Measurements from ENCODE around the gene TMPRSS9. TPM values are rescaled to one million over a fixed set of nuclear protein-coding genes. Genes with fewer than 3 reads are reported as not detected.
A peak's percentile ranks its signal among the peaks of the same experiment; 100 is the strongest.

TMPRSS9 gene
- polyA plus RNA-seq, 3 donors from 2014 or later: not detected

- peaks cover 13 to 17% of the 10 kb centered on the region in 2 donors for H3K4me1 Mint-ChIP-seq
- H3K9me3 Mint-ChIP-seq: no peaks in the 10 kb centered on the region
- no peak overlapping the region for H3K27ac Mint-ChIP-seq
- H3K27me3 Mint-ChIP-seq (ENCODE audit: low read depth in 3 of 3): peaks cover 3 to 9% (median 8%) of the 10 kb centered on the region in 3 donors
- no peak overlapping the region for H3K4me3 Mint-ChIP-seq
- no peaks in the 10 kb centered on the region for H3K36me3 Mint-ChIP-seq
- no peak for DNase-seq
Observed at GRCh38 chr19:2423915-2424685, 64.0 kb downstream of the TMPRSS9 start.

DNA sequence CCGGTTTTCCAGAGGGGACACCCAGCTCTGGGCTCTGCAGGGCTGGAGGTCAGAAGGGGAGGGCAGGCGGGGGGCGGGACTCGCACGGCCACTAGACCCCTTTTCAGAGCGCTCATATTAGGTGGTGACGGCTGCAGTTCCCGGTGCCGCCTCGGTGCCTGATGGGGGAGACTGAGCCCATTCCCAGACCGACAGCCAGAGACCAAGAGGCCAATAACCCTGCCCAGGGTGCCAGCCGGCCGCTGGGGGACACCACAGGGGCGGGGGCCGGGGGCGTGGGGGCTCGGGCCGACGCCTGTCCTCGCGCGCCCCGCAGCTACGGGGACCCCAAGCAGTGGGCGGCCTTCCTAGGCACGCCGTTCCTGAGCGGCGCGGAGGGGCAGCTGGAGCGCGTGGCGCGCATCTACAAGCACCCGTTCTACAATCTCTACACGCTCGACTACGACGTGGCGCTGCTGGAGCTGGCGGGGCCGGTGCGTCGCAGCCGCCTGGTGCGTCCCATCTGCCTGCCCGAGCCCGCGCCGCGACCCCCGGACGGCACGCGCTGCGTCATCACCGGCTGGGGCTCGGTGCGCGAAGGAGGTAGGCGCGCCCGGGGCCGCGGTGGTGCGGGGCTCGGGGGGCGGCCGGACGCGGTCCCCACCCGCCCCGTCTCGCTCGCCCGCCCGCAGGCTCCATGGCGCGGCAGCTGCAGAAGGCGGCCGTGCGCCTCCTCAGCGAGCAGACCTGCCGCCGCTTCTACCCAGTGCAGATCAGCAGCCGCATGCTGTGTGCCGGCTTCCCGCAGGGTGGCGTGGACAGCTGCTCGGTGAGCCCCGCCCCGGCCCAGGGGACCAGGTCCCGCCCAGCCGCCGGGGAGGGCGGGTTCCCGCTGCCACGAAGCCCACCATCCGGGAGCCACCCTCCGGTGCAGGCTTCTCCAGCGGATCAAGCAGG, 64.9 kb downstream of the TMPRSS9 start:
- Mint-ChIP-seq H3K4me3 (no peak overlapping the region), H3K36me3 (no peaks in the 10 kb centered on the region), H3K27me3 (ENCODE audit: low read depth in 3 of 3) (peaks cover 3 to 9% (median 8%) of the 10 kb centered on the region in 3 donors), H3K4me1 (peaks cover 13 to 17% of the 10 kb centered on the region in 2 donors), H3K27ac (no peak overlapping the region), H3K9me3 (no peaks in the 10 kb centered on the region)
- DNase-seq: no peak

- no peak for DNase-seq
- Mint-ChIP-seq H3K27ac (peak overlapping the region in 2 of 6 donors; percentile 33 to 78), H3K4me1 (peaks cover 13 to 17% of the 10 kb centered on the region in 2 donors), H3K9me3 (no peaks in the 10 kb centered on the region), H3K36me3 (no peaks in the 10 kb centered on the region), H3K27me3 (ENCODE audit: low read depth in 3 of 3) (peaks cover 3 to 9% (median 8%) of the 10 kb centered on the region in 3 donors), H3K4me3 (peak overlapping the region; percentile 69 to 97 (median 94))
Observed at GRCh38 chr19:2425622-2426581, 65.8 kb downstream of the TMPRSS9 start.

DNA sequence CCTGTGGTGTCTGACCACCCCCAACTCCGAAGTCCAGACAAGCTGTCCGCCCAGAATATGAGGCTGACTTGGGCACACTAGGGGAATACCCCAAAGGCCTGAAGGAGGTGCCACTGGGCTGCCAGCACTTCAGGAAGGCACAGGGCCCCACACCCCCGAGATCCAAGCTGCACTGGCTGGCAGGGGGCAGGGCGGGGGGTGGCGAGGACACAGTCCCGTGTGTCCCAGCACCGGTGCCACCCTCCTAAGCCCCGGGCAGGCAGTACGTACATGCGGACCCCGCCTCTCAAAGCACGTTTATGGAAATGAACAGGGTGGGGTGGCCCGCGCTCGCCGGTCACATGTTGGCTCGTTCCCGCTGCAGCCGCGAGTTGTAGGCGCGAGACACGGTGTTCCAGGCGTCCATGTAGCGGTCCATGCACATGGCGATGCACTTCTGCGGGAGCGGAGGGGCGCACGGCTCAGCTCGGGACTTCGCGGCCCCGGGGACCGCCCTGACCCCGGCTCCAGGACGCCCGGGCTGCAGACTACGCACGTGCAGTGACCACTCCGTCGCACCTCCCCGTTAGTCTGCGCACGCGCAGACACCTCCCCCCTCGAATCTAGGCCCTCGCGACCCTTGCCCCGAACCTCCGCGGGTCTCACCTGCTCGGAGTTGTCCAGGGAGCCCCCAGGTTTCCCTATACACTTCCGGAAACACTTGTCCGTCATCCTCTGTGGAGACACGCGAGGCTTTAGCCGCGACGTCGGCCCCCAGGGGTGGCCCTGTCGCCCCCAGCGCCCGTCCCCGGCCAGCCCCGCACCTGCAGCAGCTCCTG, 66.8 kb downstream of the TMPRSS9 start:
- Mint-ChIP-seq H3K27me3 (ENCODE audit: low read depth in 3 of 3) (peaks cover 3 to 9% (median 8%) of the 10 kb centered on the region in 3 donors), H3K9me3 (no peaks in the 10 kb centered on the region), H3K27ac (peak overlapping the region; percentile 91 to 97 (median 96)), H3K4me1 (peaks cover 13 to 17% of the 10 kb centered on the region in 2 donors), H3K4me3 (peak overlapping the region; percentile 88 to 97 (median 94)), H3K36me3 (no peaks in the 10 kb centered on the region)
- no peak for DNase-seq

DNA sequence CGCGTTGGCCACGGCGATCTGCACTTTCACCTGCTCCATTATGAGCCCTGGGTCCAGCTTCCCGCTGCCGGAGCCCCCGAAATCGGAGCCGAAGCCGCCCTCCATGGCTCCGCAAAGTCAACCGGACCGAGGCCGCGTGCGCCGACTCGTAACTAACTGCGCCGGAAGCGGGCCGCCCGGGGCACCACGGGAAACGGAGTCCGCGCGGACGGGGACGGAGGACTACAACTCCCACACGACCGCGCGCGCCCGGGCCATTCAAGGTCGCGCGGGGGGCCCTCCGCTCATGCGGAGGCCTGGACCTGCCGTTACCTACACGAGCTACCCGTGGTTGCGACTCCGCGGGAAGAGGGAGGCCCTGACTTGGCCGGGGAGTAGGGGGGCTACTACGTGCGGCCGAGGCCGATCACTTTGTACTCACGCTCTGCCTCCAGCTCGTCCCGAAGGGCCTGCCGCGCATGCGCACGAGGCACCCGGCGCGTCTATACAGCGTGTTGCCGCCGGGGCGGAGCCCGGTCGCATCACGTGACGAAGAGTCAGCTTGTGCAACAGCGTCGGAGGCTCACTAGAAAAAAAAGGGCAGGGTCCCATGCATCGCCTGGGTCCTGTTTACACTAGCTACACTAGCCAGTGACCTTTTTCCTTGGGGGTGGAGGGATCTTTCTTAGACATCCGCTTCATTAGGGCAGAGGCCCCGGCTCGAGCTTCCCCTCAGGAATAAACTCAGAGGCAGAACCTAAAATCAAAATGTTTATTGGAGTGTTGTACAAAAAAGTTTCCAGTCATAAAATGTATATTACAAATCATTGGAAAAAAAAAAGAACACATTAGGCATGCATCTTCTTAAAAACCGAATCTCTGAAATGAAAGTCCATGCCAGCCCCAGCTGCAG, 67.6 kb downstream of the TMPRSS9 start, which contains the start of gene TIMM13:
Gene TIMM13, minus strand, starts transcription at position 158 of the 892 bp plus-strand sequence. Its CDS starts 53 bp downstream, at position 105.
- no peaks in the 10 kb centered on the region for H3K9me3 Mint-ChIP-seq

DNA sequence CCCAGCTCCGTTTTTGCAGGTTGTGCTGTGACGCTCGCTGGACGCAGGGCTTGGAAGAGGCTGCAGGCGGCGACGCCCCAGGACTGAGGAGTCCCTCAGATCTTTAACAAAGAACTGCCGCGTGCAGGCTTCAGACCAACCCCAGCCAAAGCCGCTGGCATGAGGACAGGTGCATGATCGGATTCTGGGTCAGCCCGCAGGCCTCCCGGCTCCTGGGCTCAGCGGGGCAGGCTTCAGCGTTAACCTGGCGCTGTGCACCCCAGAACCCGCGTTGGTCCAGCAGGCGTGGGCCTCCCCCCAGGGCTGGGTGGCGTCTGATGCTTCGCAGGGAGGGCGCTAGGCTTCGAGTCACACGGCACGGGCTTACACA, 68.2 kb downstream of the TMPRSS9 start:
- DNase-seq: no peak
- Mint-ChIP-seq H3K27me3 (ENCODE audit: low read depth in 3 of 3) (peaks cover 3 to 8% (median 6%) of the 10 kb centered on the region in 3 donors), H3K4me1 (peaks cover 13 to 17% of the 10 kb centered on the region in 2 donors), H3K27ac (peak overlapping the region in 5 of 6 donors; percentile 91 to 97 (median 96)), H3K4me3 (peak overlapping the region in 4 of 5 donors; percentile 88 to 97 (median 94)), H3K9me3 (no peaks in the 10 kb centered on the region), H3K36me3 (no peaks in the 10 kb centered on the region)

More for the DNA sequence above, 67.6 kb downstream of the TMPRSS9 start, which contains the start of gene TIMM13:
- H3K36me3 Mint-ChIP-seq: no peaks in the 10 kb centered on the region
- peaks cover 13 to 17% of the 10 kb centered on the region in 2 donors for H3K4me1 Mint-ChIP-seq
- H3K4me3 Mint-ChIP-seq: peak within 1 kb of the TSS; percentile 88 to 97 (median 94)
- peaks cover 3 to 9% (median 8%) of the 10 kb centered on the region in 3 donors for H3K27me3 Mint-ChIP-seq (ENCODE audit: low read depth in 3 of 3)
- DNase-seq: peak; percentile 97 to 98 (median 98)
- H3K27ac Mint-ChIP-seq: peak within 1 kb of the TSS; percentile 91 to 97 (median 96)

- Mint-ChIP-seq H3K4me1 (peaks cover 13 to 17% of the 10 kb centered on the region in 2 donors), H3K4me3 (no peak overlapping the region), H3K27ac (peak overlapping the region in 1 of 6 donors; percentile 56), H3K36me3 (no peaks in the 10 kb centered on the region), H3K9me3 (no peaks in the 10 kb centered on the region), H3K27me3 (ENCODE audit: low read depth in 3 of 3) (peaks cover 3 to 8% (median 6%) of the 10 kb centered on the region in 3 donors)
- no peak for DNase-seq
Observed at GRCh38 chr19:2428756-2429711, 69.0 kb downstream of the TMPRSS9 start.

DNA sequence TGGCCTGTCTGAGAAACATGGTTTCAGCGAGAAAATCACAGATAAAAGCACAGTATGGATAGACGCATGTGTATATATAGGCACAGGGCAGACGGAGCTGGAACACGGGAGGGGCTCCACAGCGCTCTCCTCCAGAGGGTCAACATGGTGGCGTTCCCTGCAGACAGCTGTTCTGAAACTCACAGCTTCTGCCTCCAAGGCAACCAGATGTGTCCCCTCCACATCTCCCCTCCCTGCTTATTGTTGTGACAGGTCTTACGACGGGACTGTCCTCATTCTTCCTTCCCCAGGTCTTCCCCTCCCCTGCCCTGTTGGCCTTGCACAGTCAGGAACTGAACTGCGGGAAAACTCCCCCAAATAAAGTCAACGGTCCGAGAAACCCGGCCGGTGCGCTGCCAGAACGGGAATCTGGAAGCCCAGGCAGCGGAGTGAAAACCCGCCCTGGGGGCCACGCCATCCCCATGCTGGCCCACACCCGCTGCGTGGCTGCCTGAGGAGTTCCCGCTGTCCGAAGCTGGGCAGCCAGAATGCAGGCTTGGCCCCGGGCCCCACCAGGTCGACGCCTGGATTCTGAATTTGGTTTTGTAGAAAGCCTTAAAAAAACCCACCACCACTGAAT, 70.0 kb downstream of the TMPRSS9 start:
- no peaks in the 10 kb centered on the region for H3K36me3 Mint-ChIP-seq
- no peaks in the 10 kb centered on the region for H3K9me3 Mint-ChIP-seq
- H3K27ac Mint-ChIP-seq: peak overlapping the region in 2 of 6 donors; percentile 56 to 70
- peaks cover 3 to 8% (median 6%) of the 10 kb centered on the region in 3 donors for H3K27me3 Mint-ChIP-seq (ENCODE audit: low read depth in 3 of 3)
- DNase-seq: no peak
- peaks cover 13 to 17% of the 10 kb centered on the region in 2 donors for H3K4me1 Mint-ChIP-seq
- H3K4me3 Mint-ChIP-seq: peak overlapping the region in 2 of 5 donors; percentile 22 to 55

DNA sequence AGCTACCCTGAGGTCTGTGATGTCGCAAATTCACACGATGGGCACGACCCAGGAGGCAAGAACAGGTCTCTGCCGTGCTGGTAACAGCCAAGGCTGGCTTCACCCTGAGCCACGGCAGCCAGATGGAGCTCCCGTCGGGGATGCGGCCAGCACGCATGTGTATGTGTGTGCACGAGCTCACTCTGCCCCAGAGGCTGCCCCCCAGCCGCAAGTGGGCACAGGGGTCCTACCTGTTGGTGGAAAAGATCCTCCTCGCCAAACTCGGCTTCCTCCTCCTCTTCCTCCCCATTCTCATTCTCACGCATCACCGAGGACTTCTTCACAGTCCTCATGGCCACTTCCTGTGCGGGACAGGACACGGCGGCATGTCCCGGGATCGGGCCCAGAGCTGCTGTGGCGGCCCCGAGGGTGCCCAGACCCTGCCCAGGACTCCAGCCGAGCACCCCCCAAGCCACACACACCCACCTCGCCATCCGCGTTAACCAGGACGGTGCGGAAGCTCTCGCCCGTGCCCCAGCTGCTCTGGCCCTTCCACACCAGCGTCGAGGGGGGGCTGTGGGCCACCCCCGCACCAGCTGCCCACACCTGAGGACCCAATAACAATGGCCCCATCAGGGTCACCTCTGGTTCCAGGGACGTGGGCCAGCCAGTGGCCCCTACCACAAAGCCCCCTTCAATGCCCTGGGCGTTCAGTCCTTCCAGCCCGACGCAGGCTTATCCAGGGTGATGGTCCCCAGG, 71.4 kb downstream of the TMPRSS9 start:
- Mint-ChIP-seq H3K27me3 (ENCODE audit: low read depth in 3 of 3) (peaks cover 3 to 8% (median 6%) of the 10 kb centered on the region in 3 donors), H3K36me3 (no peaks in the 10 kb centered on the region), H3K4me1 (peaks cover 9 to 14% of the 10 kb centered on the region in 2 donors), H3K27ac (peak overlapping the region in 1 of 6 donors; percentile 31), H3K4me3 (no peak overlapping the region), H3K9me3 (no peaks in the 10 kb centered on the region)
- no peak for DNase-seq
